HG03064 (cell line): ENCODE data around the gene MPIG6B.

Source experiments
- ATAC-seq: cut with Tn5 transposase; IDR thresholded peaks from one replicate; pipeline ENCODE4 v1.9.1; 2021; ENCODE audit warnings: low read depth; ENCODE audit not compliant: unreplicated experiment

The MPIG6B gene

DNA sequence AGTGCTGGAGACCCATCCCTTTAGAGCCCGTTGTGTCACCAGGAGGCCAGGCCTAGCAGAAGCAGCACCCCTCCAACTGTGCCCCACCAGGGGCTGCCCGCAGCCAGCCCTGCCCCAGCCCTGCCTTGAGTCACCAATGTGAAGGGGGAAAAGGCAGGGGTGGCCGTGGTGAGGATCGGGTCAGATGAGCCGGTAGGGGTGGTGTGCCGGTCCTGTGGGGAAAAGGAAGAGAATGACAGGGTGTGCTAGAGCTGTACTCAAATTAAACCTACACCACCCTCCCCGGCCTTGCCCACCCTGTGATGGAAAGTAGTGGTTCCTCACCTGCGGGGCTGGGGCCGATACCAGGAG is 42.4 kb downstream of the MPIG6B start:
- ATAC-seq = no peak

DNA sequence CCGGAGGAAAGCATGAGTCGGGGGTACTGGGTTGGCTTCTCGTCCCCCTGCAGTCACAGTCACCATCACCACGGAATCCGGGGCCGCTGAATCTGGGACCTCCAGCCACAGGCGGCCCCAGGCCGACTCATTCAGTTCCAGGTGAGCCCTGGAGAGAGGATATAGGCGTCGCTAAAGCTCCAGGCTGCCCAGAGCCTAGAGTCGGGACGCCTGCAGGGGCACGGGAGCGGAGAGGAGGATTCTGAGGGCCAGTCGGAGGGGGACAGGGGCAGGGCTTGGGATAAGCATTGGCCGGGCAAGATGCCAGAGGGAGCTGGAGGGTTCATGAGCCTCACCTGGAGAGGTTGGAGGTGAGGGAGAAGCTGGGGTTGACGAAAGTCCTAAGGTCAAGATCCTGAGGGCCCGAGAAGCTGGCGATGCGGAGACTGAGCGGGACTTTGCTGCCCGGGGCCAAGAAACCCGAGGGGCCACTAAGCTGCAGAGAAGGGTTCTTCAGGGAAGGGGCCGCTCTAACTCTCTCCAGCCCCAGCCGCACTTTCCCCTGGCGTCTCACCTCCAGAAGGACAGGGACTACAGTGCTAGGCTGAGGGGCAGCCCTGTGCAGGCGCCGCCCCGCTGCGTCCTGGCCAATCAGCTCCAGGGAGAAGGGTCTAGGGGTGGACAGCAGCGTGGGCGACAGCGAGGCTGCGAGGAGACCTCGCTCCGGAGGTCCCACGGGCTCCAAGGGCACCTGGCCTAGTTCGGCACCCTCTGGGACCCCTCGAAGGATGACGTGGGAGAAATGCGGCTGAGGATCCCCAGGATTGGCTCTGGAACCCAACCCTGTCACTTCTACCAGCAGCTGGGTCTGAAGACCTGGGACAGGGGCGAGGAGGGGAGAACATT is 43.0 kb downstream of the MPIG6B start:
- no peak for ATAC-seq

DNA sequence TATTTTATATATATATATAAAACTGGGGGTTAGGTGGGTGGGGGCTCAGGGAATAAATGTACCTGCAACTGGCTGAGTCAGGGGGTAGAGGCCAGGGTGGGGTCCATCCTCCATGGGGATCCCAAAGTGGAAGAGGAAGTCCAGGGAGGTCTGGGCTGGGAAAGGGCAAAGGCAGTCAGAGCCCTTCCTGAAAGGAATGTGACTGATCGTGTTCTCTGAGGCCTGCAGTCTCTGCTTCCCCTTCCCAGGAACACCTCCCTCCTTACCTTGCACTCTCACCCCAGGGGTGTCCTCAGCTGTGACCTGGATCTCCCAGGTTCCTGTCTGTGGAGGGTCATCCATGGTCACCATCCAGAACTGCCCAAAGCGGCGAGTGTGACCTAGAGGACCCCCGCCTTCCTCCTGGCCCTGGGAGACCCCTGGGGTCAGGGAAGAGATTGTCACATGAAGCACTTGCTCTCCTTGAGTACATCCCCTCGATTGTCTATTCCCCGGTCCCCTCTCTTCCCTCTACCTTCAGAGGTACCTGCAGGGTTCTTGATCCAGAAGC is 44.0 kb downstream of the MPIG6B start:
- ATAC-seq = no peak

DNA sequence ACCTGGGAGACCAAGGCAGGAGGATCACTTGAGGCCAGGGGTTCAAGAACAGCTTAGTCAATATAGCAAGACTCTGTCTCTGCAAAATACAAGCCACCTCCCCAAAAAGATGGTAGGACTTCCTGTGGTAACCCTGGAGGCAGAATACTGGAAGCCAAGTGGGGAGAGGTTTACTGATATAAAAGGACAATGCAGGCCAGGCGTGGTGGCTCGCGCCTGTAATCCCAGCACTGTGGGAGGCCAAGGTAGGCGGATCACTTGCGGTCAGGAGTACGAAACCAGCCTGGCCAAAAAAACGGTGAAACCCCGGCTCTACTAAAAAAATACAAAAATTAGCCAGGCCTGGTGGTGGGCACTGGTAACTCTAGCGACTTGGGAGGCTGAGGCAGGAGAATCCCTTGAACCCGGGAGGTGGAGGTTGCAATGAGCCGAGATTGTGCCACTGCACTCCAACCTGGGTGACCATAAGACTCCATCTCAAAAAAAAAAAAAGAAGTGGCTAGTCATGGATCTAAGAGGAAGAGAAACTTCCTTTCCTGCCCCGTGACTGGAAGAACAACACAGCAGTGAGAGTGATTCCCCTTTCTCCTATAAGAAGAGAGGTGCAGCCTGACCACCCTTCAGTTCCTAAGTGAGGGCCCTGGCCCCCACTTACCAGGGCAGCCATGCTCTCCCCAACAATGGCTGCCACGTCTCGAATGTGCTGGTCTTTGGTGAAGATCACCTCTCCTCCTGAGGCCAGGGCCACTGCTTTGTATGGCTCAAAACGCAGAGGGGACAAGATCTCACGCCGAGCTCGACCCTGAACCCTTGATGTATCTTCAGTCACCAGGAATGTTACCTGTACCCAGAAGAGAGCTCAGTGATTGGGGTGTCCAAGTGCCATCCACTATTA is 45.4 kb downstream of the MPIG6B start:
- no peak for ATAC-seq

DNA sequence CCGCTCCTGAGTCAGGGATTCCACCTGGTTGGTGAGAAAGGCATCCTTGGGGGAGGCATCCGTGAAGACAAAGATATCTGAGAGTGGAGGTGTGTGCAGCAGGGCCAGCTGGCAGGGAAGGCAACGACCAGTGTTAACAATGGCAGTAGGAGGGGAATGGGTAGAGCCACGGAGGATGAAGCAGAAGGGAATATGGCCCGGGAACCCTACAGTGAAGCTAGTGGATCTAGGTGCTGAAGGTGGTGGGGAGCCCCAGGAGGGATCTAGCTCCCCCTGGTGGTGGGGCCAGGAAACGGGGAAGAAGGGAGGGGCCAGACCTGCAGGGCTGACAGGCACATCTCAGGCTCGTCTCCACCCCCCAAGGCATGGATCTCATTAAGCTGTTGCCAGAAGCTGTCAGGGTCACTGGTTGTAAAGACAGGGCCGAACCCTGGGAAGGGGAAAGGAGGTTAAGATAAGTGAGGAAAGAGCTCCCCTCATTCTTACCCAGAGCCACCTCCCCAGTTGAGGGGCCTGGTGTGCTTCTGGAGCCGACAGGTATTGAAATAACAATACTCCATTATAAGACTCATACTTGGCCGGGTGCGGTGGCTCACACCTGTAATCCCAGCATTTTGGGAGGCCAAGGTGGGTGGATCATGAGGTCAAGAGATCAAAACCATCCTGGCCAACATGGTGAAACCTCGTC is 46.7 kb downstream of the MPIG6B start:
- no peak for ATAC-seq

DNA sequence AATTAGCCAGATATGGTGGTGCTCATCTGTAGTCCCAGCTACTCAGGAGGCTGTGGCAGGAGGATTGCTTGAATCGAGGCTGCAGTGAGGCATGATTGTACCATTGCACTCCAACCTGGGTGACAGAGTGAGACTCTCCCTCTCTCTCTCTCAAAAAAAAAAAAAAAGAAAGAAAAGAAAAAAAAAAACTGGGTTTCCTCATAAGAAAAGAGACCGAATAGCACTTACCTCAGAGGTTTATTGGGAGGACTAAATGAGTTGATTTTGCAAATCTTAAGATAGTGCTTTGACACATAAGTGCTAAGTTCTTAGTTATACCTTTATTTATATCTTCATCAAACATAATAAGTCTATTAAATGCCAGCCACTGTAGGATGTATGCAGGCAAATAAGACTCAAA is 47.7 kb downstream of the MPIG6B start:
- ATAC-seq = no peak

DNA sequence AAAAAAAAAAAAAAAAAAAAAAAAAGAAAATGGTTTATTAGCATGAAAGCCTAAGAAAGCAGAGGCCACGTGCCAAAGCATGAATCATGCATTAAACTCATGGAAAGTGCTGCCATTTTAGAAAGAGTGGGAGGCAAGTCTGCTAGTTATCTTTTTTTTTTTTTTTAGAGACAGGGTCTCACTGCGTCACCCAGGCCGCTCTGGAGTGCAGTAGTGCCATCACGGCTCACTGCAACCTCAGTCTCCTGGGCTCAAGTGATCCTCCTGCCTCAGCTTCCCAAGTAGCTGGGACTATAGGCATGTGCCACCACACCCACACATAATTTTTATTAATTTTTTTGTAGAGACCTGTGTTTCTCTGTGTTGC is 48.8 kb downstream of the MPIG6B start:
- ATAC-seq = no peak

DNA sequence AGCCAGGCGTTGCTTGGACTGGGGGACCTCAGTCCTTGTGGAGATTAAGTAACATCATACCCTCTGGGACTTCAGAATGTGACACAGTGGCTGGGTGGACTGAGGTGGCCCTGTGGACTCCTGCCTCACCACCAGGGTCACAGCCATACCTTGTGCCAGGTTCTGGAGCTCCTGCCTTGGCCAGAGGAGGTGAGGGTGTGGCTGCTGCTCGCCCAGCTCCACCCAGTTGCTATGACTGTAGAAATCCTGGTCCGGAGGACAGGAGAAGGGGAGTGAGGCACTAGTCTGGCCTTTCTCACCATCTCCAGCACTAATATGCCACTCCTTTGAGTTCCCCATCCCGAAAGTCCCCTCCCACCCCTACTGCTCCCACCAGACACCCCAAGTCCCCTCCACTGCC is 52.0 kb downstream of the MPIG6B start:
- no peak for ATAC-seq

DNA sequence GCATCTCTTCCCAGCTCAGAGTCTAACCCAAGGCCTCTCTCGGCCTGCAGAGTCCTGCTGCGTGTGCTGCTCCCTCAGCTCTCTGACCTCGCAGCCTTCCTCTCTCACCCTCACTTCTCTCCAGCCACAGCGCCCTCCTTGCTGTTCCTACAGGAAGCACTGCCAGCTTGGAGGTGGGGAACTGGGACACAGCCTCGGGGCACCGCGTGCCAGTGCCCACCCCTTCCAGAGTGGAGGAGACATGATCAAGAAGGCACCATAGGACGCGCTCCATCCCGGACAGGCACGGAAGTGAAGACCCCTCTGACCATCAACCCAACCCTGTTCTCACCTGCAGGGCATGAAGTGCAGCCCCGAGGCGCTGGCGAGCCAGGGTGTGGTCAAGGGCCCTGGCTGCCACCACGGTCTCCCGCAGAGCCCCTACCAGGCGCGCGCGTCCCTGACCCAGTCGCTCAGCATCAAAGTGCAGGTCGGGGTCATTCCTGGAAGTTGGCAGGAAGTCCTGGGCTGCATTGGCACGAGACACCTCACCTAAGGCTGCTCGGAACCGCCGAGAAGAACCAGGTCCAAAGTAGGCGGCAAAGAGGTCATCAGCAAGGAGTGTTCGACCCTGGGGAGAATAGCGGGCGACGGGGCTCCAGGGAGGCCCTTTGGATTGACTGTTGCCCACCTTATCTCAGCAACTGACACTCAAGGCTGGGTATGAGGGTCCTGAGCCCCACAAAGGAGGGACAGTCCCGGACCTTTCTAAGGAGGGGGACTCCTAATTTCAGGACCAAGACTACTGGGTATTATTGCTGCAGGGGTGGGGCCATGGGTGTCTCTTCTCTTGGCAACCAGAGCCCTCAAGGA is 52.7 kb downstream of the MPIG6B start:
- no peak for ATAC-seq
